HG02763 (cell line): Measurements from ENCODE around the gene UPK3A.
"Not testable (repeated sequence)": the region's sequence is repeated elsewhere in the genome, so short reads cannot be mapped to it uniquely, and the experiment has no call there.

Experiments used
- ATAC-seq: cut with Tn5 transposase; IDR thresholded peaks from one replicate; pipeline ENCODE4 v1.9.1; 2021; ENCODE audit warnings: mild to moderate bottlenecking, moderate library complexity; ENCODE audit not compliant: unreplicated experiment

Gene UPK3A

DNA sequence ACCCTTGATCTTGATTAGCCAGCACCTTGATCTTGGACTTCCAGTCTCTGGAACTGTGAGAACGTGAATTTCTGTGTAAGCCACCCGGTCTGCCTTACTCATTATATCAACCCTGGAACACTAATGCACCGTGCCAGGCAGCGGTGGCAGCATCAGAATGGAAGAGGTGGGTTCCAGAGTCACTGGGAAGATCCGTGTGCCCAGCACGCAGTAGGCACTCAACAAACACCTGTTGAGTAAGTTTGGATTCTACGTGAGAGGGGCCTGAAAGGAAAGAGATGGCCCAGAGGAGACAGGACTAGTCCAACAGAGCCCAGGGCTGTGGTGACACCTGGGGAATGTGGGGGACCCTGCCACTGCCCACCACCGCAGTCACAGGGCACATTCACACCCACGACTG, 6.6 kb upstream of the UPK3A start:
- ATAC-seq: no peak

DNA sequence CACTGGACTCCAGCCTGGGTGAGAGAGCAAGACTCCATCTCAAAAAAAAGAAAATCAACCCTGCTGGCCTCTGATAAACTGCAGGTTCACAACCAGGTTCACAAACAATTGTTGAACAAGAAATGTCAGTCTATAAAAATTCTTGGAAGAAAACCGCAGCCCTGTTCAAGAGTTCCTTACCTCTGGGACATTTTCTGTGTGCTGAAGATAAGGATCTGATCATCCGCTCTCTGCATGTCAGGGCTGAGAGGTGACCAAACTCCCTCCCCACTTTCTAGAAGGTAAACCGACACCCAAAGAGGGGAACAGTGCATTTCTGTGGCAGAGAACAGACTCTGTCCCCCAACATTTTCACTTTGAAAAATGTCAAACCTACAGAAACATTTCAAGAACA, 4.2 kb upstream of the UPK3A start:
- ATAC-seq: no peak

DNA sequence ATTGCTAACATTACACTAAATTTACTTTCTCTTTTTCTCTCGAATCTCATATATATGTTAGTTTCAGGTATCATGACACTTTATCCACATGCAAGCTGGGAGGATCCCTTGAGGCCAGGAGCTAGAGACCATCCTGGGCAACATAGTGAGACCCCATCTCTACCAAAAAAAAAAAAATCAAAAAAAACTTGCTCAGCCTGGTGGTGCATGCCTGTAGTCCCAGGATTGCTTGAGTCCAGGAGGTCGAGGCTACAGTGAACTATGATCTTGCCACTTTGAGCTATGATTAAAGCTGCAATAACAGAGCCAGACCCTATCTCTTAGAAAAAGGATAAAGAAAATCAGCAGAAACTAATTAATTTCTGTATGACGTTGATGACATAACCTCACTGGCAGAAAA, 3.7 kb upstream of the UPK3A start:
- no peak for ATAC-seq

DNA sequence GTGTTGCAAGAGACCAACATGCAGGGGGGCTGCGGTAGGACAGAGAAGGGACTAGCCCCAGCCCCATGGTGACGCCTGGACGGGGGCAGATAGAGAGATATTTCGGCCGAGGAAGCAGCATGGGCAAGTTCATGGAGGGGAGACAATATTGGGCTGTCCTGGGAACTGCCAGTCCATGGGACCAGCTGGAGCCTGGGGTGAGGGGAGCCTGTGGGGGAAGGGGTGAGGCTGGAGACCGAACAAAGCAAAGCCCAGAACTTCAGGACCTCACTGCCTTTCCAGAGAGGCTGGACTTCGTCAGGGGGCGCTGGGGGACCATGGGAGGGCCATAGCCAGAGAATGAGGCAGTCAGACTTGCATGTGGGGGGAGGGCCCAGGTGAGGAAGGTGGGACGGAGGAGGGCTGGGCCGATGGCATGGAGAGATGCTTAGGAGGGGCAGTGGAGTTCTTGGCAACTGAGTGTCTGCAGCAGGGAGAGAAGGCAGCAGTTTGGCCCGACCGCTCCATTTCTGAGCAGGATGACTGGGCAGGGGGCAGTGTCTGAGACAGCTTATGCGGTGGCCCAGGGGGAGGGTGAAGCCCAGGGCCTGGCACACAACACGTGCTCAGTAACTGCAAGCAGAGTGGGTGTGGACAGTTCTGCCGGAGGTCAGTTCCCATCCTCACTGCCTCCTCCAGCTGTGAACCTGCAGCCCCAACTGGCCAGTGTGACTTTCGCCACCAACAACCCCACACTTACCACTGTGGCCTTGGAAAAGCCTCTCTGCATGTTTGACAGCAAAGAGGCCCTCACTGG, 712 bp downstream of the UPK3A start:
- ATAC-seq: no peak

DNA sequence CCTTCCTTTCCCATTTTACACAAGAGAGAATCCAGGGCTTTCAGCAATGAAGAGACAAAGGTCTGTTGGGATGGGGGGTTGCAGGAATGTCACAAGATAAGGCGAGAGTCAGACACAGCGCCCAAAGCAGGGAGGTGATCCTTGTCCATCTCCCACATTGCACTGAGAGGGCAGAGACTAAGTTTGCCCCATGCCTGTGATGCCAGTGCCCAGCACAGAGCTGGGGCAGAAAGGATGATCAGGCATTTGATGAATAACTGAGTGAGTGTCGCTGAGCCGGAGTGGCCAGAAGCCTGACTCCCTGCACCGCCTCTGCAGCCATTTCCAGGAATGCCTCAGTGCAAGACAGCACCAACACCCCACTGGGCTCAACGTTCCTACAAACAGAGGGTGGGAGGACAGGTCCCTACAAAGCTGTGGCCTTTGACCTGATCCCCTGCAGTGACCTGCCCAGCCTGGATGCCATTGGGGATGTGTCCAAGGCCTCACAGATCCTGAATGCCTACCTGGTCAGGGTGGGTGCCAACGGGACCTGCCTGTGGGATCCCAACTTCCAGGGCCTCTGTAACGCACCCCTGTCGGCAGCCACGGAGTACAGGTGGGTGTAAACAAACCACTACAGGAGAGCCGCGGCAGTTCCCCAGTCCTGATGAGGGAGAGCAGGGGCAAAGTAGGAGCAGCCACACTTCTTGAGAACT, 2.3 kb downstream of the UPK3A start:
- no peak for ATAC-seq

DNA sequence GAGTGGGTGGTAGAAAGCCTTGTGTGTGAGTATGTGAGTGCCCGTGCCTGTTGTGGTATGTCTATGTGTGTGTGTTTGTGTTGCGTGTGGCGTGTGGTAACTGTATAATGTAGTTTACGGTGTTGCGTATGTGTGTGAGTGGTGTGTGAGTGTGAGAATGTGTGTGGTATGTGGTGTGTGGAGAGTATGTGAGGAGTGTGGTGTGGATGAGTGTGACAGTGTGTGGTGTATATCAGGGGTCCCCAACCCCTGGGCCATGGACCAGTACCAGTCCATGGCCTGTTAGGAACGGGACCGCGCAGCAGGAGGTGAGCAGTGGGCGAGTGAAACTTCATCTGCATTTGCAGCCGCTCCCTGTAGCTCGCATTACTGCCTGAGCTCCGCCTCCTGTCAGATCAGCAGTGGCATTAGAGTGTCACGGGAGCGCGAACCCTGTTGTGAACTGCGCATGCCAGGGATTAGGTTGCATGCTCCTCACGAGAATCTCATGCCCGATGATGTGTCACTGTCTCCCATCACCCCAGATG, 5.7 kb downstream of the UPK3A start:
- ATAC-seq: no peak

DNA sequence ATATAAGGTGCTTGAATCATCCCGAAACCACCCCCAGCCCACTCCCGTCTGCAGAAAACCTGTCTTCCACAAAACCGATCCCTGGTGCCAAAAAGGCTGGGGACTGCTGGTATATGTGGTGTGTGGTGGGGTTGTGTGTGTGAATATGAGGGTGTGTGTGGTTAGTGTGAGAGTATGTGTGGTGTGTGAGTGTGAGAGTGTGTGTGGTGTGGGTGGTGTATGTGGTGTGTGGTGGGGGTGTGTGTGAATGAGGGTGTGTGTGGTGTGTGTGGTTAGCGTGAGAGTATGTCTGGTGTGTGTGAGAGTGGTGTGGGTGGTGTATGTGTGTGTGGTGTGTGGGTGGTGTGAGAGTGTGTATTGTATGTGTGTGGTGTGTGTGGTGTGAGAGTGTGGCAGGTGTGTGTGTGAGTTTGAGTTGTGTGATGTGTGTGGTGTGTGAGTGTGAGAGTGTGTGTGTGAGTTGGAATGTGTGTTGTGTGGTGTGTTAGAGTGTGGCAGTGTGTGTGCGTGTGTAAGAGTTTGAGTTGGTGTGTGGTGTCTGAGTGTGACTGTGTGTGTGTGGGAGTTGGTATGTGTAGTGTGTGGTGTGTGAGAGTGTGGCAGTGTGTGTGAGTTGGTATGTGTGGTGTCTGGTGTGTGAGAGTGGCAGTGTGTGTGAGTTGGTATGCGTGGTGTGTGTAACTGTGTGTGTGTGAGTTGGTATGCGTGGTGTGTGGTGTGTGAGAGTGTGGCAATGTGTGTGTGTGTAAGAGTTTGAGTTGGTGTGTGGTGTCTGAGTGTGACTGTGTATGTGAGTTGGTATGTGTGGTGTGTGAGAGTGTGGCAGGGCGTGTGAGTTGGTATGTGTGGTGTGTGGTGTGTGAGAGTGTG, 6.5 kb downstream of the UPK3A start:
- no peak for ATAC-seq

DNA sequence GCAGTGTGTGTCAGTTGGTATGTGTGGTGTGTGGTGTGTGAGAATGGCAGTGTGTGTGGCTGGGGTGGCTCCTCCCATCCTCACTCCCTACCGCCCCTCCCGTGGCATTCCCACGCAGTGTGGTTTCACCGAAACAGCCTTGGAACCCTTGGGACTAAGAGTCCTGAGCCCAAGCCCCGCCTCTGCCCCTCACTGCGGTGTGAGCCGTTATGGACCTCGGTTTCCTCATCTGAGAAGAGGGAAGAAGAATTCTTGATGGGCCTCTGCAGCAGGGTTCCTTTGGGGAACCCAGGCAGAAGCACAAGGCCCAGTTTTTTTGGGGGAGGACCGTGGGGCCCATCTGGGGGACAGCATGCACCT, 7.2 kb downstream of the UPK3A start:
- no peak for ATAC-seq

DNA sequence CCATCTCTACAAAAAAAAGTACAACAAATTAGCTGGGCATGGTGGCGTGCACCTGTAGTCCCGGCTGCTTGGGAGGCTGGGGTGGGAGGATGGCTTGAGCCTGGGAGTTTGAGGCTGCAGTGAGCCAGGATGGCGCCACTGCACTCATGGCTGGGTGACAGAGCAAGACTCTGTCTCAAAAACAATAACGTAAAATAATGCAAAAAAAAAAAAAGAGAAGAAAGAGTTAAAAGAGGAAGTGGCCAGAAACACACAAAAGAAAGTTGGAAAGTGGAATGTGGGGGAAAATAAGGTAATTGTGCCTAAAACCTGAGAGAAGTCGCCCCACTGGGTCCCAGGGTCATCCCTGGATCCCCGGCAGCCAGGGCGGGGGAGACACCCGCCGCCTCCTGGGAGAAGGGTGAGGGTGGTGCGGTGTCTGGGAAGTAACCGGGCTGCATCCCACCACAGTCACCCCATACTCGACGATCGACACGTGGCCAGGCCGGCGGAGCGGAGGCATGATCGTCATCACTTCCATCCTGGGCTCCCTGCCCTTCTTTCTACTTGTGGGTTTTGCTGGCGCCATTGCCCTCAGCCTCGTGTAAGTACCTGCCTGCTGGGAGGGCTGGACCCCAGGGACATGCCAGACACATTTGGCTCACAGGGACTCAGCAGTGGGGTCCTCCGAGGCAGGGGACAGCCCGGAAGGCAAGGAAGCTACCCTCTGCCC, 8.1 kb downstream of the UPK3A start:
- no peak for ATAC-seq

DNA sequence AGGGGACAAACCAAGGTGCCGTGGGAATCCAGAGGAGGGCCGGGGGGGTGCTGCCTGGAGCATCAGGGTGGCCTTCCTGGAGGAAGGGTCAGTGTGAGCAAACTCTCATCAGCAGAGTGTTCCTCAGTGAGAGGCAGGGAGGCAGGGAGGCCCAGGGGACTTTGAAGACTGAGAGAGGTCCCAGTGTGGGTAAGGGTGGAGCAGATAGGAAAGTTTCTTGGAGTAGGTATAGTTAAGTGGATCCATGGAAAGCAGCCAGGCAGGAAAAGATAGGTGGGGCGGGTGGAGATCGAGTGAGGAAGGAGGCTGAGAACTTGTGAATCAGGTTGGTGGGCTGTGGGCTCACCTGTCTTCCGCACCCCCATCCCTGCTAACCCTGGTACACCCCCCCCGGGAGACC, 9.3 kb downstream of the UPK3A start:
- no peak for ATAC-seq

DNA sequence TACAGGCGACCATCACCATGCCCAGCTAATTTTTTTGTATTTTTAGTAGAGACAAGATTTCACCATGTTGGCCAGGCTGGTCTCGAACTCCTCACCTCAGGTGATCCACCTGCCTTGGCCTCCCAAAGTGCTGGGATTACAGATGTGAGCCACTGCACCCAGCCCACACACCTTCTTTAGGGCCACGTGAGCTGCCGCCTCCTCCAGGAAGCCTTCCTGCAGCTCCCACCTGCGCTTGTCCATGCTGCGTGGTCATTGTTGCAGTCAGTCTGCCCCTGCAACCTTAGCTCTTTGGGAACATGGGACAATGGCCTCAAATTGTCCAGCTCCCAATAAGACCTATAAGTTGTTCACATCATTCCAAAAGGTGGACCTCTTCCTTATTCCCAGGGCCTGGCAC, 10.3 kb downstream of the UPK3A start:
- ATAC-seq: not testable (repeated sequence)

DNA sequence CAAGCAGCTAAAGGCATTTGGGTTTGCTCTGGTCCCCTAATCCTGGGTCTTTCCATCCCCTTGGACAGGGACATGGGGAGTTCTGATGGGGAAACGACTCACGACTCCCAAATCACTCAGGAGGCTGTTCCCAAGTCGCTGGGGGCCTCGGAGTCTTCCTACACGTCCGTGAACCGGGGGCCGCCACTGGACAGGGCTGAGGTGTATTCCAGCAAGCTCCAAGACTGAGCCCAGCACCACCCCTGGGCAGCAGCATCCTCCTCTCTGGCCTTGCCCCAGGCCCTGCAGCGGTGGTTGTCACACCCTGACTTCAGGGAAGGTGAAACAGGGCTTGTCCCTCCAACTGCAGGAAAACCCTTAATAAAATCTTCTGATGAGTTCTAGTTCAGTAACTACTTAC, 10.7 kb downstream of the UPK3A start:
- no peak for ATAC-seq

DNA sequence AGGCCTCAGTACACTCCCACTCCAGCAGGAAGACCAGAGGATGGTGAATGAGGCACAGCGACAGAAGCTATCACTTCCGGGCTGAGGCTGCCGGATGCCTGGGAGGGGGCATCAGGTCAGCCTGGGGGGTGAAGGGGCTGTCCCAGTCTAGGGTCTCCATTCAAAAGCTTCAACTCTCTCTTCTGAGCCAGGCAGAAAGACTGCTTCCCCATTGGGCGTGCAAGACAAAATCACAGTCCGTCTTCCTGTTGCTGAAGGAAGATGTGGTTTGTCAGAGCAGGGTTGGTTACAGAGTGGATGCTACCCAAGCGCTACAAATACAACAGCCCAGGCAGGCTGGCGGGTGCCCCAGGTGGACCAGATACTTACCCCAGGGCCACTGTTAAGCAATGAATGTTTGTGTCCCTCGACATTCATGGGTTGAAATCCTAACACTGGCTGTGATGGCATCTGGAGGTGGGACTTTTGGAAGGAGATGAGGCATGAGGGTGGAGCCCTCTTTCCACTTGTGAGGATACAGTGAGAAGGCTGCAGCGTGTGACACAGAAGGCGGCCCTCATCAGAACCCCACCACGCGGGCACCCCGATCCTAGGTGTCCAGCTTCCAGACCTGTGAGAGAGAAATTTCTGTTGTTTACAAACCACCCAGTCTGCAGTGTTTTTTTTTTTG, 12.0 kb downstream of the UPK3A start:
- no peak for ATAC-seq

DNA sequence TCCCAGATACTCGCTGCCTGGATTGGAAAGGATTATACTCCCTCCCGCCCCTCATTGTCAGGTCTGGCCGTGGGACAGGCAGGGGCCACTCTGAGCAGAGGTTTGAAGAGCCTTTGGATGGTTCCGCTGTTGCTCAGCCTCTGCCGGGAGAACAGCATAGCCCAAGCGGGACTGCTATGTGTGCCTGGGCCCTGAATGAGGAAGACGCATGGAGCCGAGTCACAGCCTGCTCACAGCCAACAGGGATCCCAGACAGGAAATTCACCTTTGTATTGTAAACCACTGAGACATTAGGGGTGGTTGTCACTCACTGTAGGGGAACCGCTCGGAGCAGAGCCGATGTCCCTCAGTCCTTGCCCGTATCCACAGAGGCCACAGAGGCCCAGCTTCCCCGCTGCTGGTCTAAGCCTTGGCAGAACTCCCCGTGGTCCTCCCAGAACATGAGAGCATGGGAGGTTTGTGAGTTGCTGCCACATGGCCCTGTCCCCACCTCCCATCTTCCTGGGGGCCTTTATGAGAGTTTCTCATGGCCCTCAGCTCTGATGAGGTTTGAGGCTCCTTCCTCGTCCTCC, 14.3 kb downstream of the UPK3A start:
- no peak for ATAC-seq

DNA sequence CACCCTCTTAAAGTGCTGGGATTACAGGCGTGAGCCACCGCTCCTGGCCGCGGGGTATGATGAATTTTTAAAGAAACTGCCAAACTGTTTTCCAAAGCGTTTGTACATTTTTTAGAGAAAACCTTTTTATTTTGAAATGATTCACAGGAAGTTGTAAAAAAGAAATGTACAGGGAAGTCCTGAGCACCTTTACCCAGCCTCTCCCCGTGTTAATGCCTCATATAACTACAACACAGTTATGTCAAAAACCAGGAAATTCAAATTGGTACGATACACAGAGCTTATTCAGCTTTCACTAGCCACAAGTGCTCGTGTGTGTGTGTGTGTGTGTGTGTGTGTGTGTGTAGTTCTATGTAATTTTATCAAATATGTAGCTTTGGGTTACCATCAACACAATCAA, 18.0 kb downstream of the UPK3A start:
- ATAC-seq: no peak

DNA sequence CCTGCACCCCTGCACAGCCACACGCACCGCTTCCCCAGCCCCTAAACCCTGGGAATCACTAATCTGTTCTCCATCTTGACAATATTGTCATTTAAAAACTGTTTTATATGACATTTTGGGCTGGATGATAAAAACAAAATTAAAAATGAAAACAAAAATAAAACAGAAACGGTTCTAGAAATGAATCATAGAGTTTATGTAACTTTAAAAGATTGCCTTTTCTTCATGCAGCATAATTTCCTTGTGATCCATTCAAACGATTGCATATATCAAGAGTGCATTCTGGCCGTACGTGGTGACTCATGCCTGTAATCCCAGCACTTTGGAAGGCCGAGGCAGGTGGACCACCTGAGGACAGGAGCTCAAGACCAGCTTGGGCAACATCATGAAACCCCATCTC, 18.4 kb downstream of the UPK3A start:
- no peak for ATAC-seq

DNA sequence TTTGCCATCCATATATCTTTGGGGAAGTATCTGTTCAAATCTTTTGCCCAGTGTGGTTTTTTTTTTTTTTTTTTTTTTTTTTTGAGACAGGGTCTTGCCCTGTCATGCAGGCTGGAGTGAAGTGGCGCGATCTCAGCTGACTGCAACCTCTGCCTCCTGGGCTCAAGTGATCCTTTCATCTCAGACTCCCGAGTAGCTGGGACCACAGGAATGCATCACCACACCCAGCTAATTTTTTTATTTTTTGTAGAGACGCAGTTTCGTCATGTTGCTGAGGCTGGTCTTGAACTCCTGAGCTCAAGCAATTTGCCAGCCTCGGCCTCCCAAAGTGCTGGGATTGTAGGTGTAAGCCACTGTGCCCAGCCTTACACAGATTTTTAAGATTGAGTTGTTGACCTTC, 20.2 kb downstream of the UPK3A start:
- ATAC-seq: no peak

DNA sequence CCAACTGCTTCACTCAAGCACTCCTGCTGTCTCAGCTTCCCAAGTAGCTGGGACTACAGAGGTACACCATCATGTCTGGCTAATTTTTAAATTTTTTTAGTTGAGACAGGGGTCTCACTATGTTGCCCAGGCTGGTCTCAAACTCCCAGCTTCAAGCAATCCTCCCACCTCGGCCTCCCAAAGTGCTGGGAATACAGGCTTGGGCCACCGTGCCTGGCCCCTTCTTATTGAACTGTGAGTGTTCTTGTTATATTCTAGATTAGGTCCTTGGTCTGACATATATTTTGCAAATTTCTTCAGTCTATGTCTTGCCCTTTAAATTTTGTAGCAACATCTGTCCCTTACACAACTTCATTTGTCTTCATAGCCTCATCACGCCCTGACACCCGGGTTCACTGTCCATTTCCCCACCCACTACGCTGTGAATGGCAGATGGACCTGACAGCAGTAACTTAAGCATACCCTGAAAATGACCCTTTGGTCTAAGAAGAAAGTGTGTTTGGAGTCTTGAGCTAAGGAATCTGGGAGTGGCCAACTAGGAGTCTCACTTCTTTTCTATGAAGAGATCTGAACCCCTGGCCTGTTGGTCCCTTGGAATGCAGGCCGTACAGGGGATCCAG, 20.8 kb downstream of the UPK3A start:
- no peak for ATAC-seq

DNA sequence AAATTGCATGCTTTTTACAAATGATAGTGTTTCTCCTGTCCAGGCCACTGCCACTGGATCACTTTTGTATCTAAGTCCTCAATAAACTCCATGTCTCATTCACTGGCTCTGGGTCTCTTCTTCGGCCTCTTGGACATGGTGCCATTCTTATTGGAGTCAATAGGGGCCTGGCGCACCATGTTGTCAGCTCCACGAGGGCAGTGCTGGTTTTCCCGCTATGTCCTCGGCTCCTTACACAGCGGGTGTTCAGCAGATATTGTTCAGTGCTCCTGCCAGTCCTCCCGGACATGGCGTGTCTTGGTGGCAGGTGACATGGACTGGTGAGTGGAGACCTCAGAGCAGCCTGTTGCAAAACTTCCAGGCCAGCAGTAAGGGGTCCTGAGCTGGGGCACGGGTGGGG, 21.4 kb downstream of the UPK3A start:
- no peak for ATAC-seq
